ENCODE measurements around the gene RPS5. TPM values are rescaled to one million over a fixed set of nuclear protein-coding genes. Genes with fewer than 3 reads are reported as not detected.
"Not testable (repeated sequence)": the region's sequence is repeated elsewhere in the genome, so short reads cannot be mapped to it uniquely, and the experiment has no call there.

RPS5 gene
- total RNA-seq, 1 donor: 7,116 TPM

DNA sequence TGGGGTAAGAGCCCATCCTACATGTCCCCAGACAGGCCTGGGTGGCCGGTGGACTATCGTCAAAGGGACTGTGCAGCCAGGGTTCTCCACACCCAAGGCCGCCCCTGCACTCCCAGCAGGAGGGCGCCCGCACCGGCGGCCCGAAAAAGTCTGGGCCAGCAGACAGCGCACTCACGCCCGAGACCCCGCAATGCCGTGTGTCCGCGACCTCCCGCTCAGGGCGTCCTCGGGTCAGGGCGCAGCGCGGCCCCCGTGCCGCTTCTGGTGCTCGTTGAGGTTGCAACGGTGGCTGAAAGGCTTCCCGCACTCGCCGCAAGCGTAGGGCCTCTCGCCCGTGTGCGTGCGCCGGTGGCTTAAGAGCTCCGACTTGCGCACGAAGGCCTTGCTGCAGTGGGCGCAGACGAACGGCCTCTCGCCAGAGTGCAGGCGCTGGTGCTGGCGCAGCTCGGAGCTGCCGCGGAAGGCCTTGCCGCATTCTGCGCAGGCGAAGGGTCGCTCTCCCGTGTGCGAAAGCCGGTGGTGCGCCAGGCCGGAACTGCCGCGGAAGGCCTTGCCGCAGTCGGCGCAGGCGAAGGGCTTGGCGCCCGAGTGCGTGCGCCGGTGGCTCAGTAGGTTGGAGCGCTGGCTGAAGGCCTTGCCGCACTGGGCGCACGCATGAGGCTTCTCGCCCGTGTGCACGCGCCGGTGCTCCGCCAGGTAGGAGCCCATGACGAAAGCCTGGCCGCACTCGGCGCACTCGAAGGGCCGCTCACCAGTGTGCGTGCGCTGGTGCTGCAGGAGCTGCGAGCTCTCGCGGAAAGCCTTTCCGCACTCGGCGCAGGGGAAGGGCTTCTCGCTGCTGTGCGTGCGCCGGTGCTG lies 30.9 kb upstream of the RPS5 start:
- peak; percentile 34 to 60 (median 56) for DNase-seq (ENCODE audit: low read depth in 2 of 3, low spot score in 2 of 3)

DNA sequence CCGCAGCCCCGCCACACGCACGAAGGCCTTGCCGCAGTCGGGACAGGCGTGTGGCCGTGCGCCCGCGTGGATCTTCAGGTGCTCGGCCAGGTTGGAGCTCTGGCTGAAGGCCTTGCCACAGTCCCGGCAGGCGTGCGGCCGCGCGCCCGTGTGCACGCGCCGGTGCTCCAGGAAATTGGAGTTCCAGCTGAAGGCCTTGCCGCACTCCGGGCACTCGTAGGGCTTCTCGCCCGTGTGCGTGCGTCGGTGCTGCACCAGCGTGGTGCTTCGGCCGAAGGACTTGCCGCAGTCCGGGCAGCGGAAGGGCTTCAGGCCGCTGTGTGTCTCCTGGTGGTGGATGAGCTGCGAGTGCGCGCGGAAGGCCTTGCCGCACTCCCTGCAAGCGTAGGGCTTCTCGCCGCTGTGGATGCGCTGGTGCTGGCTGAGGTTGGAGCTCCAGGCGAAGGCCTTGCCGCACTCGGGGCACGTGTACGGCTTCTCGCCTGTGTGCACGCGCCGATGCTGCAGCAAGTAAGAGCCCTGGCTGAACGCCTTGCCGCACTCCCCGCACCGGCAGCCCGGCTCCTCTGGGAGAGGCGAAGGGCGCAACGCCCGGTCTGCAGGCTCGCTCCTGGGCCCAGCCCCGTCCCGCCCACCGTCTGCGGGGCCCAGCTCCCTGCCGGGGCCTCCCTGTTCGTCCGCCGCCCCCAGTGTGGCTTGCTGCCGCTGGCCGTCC lies 30.1 kb upstream of the RPS5 start:
- no peak for DNase-seq (ENCODE audit: low read depth in 2 of 3, low spot score in 2 of 3)

DNA sequence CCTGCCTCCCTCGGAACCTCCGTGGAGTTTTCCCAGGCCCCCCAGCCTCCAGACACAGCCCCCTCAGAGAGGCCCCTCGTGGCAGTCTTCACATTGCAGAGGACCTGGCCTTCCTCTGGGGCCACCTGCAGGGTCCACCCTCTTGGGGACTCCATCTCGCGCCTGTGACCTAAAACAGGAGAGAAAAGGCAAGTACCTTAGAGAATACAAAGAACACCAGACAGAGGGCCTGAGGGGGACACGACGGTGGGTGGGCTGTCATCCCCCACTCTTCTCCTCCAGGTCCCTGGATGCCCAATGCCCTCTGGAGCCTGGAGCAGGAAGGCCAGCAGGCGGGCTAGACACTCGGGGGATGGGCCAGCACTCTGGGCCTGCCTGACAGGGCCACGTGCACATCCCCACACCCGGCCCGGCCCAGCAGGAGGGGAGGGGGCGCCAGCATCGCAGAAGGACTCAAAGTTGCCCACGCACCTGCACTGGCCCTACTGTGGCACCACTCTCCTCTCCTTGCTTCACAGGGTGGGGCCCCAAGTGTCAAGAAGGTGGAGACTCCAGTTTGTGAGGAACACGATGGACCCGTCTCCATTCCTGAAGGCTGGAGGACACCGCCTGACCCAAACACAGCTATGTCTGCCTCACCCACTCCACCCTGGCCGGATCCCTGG lies 29.5 kb upstream of the RPS5 start:
- no peak for DNase-seq (ENCODE audit: low read depth in 2 of 3, low spot score in 2 of 3)

DNA sequence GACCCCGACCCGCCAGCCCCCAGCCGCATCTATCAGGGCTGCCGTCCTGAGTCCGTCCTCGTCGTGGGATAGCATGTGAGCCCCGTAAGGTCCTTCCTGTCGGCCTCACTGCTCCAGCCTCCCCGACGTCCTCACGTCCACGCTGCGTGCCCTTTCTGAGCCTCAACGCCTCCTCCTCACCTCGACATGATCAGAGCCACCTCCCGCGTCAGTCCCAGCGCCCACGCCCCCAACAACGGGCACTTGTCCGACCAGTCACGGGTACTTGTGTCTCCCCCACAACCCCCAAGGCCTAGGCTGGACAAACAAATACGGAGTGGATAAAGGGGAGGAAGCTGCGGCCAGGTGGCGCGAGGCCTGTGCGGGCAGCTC lies 25.2 kb upstream of the RPS5 start:
- DNase-seq (ENCODE audit: low read depth in 2 of 3, low spot score in 2 of 3): no peak

DNA sequence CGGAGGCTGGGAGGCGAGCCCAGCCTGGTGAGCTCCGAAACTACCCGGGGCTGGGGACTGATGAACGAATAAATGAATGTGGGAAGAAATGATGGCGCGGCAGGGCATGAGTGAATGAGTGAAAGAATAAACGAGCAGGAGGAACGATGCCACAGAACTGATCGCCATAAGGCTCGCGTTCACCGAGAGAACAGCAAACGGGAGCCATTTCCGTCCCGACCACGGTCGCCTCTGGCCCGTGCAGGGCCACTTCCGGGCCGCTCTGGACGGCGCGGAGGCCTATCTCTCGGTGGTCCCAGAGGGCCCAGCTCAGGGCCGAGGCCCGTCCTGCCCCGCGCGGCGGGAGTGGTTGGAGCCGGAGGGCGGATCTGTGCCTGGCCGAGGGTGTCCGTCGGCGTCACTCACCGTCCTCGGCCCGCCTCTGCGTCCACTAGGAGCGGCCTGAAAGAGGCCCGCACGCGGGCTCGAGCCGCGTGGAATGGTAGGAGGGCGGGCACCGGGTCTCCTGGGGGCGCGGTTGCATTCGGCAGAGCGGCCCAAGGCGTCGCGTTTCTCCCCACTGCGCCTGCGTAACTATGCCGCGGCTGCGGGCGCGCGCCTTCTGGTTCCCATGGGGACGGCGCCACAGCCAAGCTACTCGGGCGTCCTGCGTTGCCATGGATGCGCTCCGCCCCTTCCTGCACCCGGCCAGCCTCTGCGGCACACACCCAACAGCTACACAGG lies 24.6 kb upstream of the RPS5 start, which contains the start of gene ZNF497:
Gene ZNF497, minus strand, starts transcription at position 480 of the 723 bp plus-strand sequence. CDS start 5,116 bp downstream, outside the sequence.
- peak; percentile 94 to 96 (median 94) for DNase-seq (ENCODE audit: low read depth in 2 of 3, low spot score in 2 of 3)

DNA sequence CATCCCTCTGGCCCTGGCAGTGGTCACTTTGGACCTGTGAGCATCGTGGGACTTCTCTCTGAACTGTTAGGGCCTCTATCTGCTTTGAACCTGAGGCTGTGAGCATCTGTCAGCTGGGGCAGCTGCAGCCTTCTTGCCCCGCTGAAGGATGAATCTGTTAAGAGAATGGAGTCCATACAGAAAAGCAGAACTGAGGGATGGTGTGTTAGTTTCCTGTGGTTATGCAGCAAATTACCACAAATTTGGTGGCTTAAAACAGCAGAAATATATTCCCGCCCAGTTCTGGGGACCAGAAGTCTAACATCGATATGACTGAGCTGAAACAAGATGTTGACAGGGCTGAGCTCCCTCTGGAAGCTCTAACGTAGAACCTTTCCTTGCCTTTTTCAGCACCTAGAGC lies 22.9 kb upstream of the RPS5 start:
- peak in 2 of 3 donors; percentile 73 to 86 for DNase-seq (ENCODE audit: low read depth in 2 of 3, low spot score in 2 of 3)

DNA sequence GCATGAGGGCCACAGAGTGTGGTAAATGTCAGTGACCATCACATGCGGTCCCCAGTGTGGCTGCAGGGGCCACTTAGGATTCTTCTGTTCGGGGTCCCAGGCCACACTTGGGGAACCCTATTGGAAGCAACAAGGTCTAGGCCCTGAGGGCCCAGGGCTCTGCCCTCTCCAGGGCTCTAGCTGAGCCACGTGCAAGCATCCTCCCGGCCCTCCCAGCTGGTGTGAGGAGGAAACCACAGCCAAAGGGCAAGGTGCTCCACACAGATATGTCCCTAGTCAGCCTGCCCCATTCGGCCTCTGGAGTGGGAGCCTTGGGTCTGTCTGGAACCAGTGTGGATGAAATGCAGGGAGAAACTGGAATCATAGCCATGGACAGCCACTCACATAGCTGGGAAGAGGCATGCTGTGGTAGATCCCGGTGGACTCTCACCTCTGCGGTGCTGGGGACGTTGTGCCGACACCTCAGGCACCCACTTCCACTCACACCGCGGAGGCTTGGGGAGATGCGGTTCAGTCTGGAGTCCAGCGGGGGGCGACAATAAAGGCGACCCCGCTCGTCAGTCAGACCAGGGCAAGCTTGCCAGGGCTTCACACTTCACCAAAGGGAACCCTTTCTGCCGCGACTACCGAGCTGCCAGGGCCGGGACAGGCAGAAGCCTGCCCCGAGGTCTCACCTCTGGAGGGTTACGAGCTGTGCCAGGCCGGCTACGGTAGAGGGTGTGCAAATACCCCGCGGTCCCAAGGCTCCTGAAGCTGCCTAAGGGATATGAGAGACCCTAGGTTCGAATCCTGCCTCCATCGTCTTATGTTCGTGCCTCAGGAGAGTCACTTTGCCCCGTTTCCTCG lies 20.3 kb upstream of the RPS5 start:
- DNase-seq (ENCODE audit: low read depth in 2 of 3, low spot score in 2 of 3): no peak

DNA sequence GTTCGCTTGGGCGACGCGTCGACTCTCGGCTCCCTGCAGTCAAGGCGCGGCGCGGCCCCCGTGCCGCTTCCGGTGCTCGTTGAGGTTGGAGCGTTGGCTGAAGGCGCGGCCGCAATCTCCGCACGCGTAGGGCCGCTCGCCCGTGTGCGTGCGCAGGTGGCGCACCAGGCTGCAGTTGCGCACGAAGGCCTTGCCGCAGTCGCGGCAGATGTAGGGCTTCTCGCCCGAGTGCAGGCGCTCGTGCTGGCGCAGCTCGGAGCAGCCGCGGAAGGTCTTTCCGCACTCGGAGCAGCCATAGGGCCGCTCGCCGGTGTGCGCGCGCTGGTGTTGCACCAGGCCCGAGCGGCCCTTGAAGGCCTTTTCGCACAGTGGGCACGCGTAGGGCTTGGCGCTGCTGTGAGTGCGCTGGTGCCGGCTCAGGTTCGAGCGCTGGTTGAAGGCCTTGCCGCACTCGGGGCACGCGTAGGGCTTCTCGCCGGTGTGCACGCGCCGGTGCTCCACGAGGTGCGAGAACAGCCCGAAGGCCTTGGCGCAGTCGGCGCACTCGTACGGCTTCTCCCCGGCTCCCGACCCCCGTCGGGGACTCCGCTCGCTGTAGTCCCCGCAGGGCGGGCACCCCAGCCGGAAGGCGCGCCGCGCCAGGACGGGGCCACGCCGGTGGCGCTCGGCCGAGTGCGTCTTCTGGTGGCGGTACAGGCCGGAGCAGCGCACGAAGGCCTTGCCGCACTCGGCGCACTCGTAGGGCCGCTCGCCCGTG lies 19.2 kb upstream of the RPS5 start:
- DNase-seq (ENCODE audit: low read depth in 2 of 3, low spot score in 2 of 3): no peak

DNA sequence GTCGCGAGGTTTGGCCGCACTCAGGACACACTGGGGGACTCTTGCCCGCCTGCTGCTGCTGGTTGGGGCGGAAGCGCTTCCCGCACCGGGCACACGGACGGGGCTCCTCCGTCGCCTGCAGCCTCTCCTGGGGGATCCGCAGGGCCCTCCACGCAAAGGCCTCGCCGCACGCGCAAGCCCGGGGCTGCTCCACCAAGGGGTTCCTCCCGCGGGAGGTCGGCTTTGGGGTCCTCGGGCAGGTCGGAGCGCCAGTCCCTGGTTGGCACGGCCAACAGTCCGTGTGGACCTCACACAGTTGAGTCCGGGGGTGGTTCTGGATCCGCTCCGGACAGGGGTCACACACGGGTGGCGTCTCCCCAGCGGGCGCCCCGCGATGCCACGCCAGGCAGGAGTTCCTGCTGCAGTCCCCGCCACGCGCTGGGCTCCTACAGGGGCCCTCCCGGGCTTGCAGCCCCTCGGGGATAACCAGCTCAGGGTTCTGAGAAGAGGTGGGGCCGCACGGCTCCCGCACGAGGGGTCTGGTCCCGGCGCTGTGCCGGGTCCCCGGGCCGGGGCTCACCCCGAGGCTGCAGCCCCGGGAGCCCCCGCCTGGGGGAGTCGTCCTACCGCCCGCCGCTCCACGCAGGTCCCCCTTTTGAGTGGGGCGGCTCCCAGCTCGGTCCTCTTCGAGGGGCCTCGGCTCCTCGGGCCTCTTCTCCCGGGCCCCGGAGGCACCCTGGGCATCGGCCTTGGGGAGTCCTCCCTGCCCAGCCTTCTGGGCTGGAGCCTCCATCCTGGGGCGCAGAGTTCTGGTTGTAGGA lies 18.3 kb upstream of the RPS5 start:
- DNase-seq (ENCODE audit: low read depth in 2 of 3, low spot score in 2 of 3): no peak

DNA sequence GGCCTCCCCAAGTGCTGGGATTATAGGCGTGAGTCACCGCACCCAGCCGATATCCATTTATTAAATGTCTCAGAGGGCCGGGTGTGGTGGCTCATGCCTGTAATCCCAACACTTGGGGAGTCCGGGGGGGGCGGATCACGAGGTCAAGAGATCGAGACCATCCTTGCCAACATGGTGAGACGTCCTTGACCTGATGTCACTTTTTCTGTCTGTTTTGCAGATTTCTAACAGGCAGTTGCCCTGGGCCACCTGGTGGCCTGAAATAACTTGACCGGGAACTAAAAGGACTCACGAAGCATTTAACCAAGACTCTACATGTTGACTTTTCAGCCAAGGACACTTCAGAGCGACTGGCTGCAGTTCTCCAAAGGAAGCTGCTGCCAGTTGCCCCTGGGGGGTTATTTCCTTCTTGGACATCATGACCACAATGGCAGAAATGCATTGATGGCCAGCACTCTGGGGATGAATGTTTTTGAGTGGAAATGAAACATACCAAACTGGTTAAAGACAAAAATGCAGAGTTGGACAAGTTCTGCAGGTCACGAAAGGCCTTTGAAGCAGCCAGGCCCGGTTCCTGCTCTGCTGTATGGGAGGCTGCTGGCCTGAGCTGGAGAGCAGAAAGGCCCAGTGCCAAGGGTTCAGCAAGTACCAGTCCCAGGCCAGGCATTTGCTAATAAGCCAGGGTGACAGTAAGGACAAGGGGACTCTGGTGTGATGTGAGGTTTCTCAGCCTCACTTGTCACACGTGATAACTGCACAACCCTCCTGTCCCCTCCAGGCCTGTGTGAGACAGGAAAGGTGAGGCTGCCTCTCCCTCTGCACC lies 14.5 kb upstream of the RPS5 start:
- DNase-seq (ENCODE audit: low read depth in 2 of 3, low spot score in 2 of 3): no peak

DNA sequence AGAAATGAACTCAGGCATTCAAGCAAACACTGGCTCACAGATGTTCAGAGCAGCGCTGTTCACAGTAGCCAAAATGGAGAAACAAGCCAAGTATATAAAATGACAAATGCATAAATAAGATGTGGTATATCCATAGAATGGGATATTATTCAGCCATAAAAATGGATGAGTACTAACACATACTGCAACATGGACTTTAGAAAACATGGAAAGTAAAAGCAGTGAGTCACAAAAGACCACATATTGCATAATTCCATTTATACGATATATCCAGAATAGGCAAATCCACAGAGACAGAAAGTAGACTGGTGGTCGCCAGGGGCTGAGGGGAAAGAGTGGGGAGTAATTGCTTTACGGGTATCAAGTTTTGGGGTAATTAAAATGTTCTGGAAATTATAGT lies 12.9 kb upstream of the RPS5 start:
- DNase-seq (ENCODE audit: low read depth in 2 of 3, low spot score in 2 of 3): no peak

DNA sequence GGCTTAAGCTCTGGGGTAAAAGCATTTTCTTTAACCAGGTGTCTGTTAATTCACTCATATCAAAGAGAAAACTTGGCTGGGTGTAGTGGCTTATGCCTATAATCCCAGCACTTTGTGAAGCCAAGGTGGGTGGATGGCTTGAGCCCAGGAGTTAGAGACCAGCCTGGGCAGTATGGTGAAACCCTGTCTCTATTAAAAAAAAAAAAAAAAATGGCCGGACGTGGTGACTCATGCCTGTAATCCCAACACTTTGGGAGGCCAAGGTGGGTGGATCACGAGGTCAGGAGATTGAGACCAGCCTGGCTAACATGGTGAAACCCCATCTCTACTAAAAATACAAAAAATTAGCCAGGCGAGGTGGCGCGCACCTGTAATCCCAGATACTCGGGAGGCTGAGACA lies 10.3 kb upstream of the RPS5 start:
- DNase-seq (ENCODE audit: low read depth in 2 of 3, low spot score in 2 of 3): not testable (repeated sequence)

DNA sequence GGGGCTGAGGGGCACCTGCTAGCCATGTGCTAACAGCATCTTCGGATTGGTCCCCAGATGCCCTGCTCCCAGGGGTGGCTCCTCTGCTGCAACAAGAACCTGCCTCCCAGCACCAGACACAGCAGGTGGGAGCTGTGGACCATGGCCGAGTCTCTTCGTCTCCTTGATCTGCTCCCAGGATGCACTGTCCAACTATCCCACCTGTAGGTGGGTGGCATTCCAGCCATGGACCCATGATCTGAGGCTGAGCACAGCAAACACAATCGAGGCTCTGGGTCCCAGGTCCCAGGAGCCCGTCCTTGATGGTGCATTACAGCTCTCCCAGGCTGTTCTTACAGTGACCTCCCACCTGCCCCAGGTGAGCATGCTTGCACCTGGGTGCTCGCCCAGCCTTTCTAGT lies 7.8 kb upstream of the RPS5 start:
- no peak for DNase-seq (ENCODE audit: low read depth in 2 of 3, low spot score in 2 of 3)

DNA sequence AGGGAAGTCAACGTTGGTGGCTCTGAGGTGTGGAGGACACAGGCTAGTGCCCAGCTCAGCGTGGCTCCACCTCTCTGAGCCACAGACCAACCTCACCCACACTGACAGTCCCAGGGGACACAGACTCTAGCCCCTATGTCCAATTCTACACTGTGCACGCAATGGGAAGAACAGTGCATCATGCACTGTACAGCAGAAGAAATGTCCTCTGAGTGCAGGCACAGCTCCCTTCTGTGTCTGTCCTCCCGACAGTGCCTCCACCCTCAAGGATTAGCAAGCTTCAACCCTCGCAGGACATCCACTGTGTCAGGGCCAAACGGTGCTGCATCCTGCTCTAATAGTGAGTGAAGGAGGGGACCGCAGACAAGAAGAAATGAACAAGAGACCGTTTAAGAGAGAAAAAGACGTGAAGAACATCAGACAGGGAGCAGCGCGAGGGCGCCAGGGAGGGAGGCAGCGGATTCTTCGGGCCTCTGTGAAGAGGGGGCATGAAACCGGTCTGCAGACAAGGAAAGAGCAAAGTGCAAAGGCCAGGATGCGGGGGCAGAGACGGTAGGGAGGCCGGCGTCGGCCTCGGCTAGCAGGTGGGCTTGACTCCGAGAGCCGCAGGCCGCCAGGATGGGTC lies 6.9 kb upstream of the RPS5 start:
- no peak for DNase-seq (ENCODE audit: low read depth in 2 of 3, low spot score in 2 of 3)

DNA sequence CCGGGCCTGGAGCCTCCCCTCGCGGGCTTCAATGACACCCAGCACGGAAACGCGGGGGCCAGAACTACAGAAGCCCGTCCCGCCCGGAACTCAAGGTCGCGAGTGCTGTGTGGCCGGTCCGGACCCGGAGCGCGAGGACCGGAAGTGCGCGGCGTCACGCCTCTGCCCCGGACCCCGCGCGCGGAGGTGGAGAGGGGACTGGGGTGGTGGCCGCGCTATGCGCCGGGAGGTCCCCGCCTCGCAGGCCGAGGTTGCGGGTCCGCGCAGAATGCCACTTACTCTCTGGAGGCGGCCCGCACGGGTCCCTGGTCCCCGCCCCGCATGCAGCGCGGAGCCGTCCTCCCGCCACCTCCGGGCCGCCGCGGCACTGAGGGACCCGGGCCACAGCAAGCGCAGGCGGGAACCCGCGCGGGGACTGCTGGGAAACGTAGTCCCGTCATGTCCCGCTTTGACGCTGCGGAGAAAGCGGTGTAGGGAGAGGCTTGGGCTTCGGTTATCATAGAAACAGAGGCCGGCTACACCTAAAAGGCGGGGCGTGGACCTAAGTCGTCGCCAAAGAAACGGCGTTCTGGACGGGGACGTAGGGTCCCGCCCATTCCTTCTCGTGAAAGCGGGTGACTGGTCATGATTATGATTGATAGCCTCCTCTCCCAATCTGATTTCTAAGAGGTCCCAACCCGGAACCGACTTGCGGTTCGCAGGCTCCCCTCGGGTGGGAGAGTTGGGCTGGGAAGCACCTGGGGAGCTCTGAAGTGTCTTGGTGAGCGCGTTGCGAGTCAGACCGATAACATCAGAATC lies 6.2 kb upstream of the RPS5 start, which contains the start of gene ZNF837:
Gene ZNF837, minus strand, starts transcription at position 369 of the 798 bp plus-strand sequence. CDS start 11,698 bp downstream, outside the sequence.
- DNase-seq (ENCODE audit: low read depth in 2 of 3, low spot score in 2 of 3): peak; percentile 95 to 100 (median 100)

Measured in hematopoietic multipotent progenitor cell (in vitro differentiated cells).